B cell (primary cell): ENCODE results near the gene ZDHHC18. TPM values are rescaled to one million over a fixed set of nuclear protein-coding genes. Genes with fewer than 3 reads are reported as not detected.
A peak's percentile ranks its signal among the peaks of the same experiment; 100 is the strongest.
"Not testable (repeated sequence)": the region's sequence is repeated elsewhere in the genome, so short reads cannot be mapped to it uniquely, and the experiment has no call there.

Experiments
- ATAC-seq: fragments of 200-7000 bp; cut with Tn5 transposase; one replicate; pipeline ENCODE4 v1.10.0; 2021; ENCODE audit warnings: low read depth, mild to moderate bottlenecking, moderate number of reproducible peaks, moderate library complexity
- CTCF ChIA-PET: fragments of 350-600 bp; sonication (Branson Sonifier 250); formaldehyde crosslinking; loops from one replicate; lab custom pipeline; 2021; ENCODE audit warnings: antibody characterized with exemption, inconsistent platforms; lab: Charles Lee
- POLR2A ChIA-PET: fragments of 350-600 bp; sonication (Branson Sonifier 250); formaldehyde crosslinking; loops from one replicate; lab custom pipeline; 2021; ENCODE audit warnings: antibody characterized with exemption; lab: Charles Lee
- DNase-seq: peaks from one replicate; pipeline ENCODE4 v3.0.0; 2013
- H2AFZ ChIP-seq: 2 replicates; pipeline ENCODE4 v1.6.1; 2012; ENCODE audit warnings: mild to moderate bottlenecking, low read depth, low read length; ENCODE audit not compliant: insufficient read depth, poor library complexity, severe bottlenecking
- H3K27ac ChIP-seq, 2 donors: 1 replicate in 1 of 2; 2 replicates in 1 of 2; pipeline ENCODE4 v1.5.1; 2012 to 2013; ENCODE audit warnings: low read length in 2 of 2, mild to moderate bottlenecking in 2 of 2, moderate library complexity in 1 of 2
- H3K27me3 ChIP-seq, 4 experiments: fragments of 200-600 bp in 1 of 4; sonication (generic) in 1 of 4; replicated peaks in 1 of 4; 1 replicate in 2 of 4; 2 replicates in 2 of 4; pipeline versions ENCODE4 v1.6.1 to v1.7.0; 2013 to 2016; ENCODE audit warnings: low read length in 3 of 4, mild to moderate bottlenecking in 2 of 4, mixed read lengths in 1 of 4, moderate library complexity in 1 of 4; ENCODE audit not compliant: insufficient read depth in 4 of 4, control insufficient read depth in 3 of 4; ENCODE audit errors: control extremely low read depth in 1 of 4
- H3K36me3 ChIP-seq, 2 experiments: replicated peaks in 1 of 2; 1 replicate in 1 of 2; 2 replicates in 1 of 2; pipeline versions ENCODE4 v1.6.1 to v1.7.1; 2013; ENCODE audit warnings: low read length in 1 of 2; ENCODE audit not compliant: insufficient read depth in 2 of 2, control insufficient read depth in 1 of 2; ENCODE audit errors: control extremely low read depth in 1 of 2, extremely low read depth in 1 of 2
- H3K4me1 ChIP-seq, 2 donors: fragments of 200-600 bp in 1 of 2; sonication (generic) in 1 of 2; 1 replicate in 1 of 2; 2 replicates in 1 of 2; pipeline versions ENCODE4 v1.5.1 to v1.6.1; 2013 to 2017; ENCODE audit warnings: low read length in 2 of 2; ENCODE audit not compliant: control insufficient read depth in 2 of 2, insufficient read depth in 2 of 2
- H3K4me2 ChIP-seq: replicated peaks from 2 replicates; pipeline ENCODE3; 2012; ENCODE audit warnings: mild to moderate bottlenecking, low read depth, low read length; ENCODE audit not compliant: poor library complexity, severe bottlenecking
- H3K4me3 ChIP-seq, 5 experiments: fragments of 200-600 bp in 1 of 5; sonication (generic) in 1 of 5; 1 replicate in 3 of 5; 2 replicates in 2 of 5; pipeline versions ENCODE4 v1.5.1 to v1.7.0; 2011 to 2016; ENCODE audit warnings: low read length in 4 of 5, mild to moderate bottlenecking in 4 of 5, low read depth in 2 of 5, control low read depth in 1 of 5, moderate library complexity in 1 of 5; ENCODE audit not compliant: insufficient read depth in 1 of 5; ENCODE audit errors: control extremely low read depth in 1 of 5, extremely low read depth in 1 of 5
- H3K79me2 ChIP-seq: fragments of 200-600 bp; sonication (generic); one replicate; pipeline ENCODE4 v1.6.0; 2016; ENCODE audit warnings: low read length; ENCODE audit not compliant: control insufficient read depth, insufficient read depth
- H3K9ac ChIP-seq: fragments of 200-600 bp; sonication (generic); 2 replicates; pipeline ENCODE4 v1.6.1; 2017; ENCODE audit warnings: mild to moderate bottlenecking, low read length, moderate library complexity
- H3K9me3 ChIP-seq, 3 donors: one replicate each; pipeline versions ENCODE4 v1.6.1 to v1.7.1; 2013; ENCODE audit warnings: low read length in 2 of 3; ENCODE audit not compliant: control insufficient read depth in 2 of 3, insufficient read depth in 1 of 3; ENCODE audit errors: control extremely low read depth in 1 of 3
- H4K20me1 ChIP-seq: 2 replicates; pipeline ENCODE4 v1.6.0; 2012; ENCODE audit warnings: mild to moderate bottlenecking, low read length; ENCODE audit not compliant: insufficient read depth, control insufficient read depth, poor library complexity, severe bottlenecking
- H3K27ac Mint-ChIP-seq: one replicate; pipeline ENCODE4 v1.8.0; 2021; ENCODE audit warnings: mixed read lengths
- H3K27me3 Mint-ChIP-seq: one replicate; pipeline ENCODE4 v1.8.0; 2021; ENCODE audit warnings: mixed read lengths
- H3K4me1 Mint-ChIP-seq: one replicate; pipeline ENCODE4 v1.8.0; 2021; ENCODE audit warnings: mixed read lengths
- H3K4me3 Mint-ChIP-seq: one replicate; pipeline ENCODE4 v1.8.0; 2021; ENCODE audit warnings: mixed read lengths
- H3K9me3 Mint-ChIP-seq: one replicate; pipeline ENCODE4 v1.8.0; 2022; ENCODE audit warnings: mixed read lengths; ENCODE audit not compliant: insufficient read depth
- EZH2 ChIP-seq: IDR thresholded peaks from 2 replicates; pipeline ENCODE4 v1.6.1; 2012; ENCODE audit warnings: borderline replicate concordance, low read depth, mild to moderate bottlenecking, moderate library complexity, low read length; ENCODE audit not compliant: insufficient read depth, poor library complexity, severe bottlenecking
- WGBS: methylation state at CpG from one replicate; pipeline ENCODE4 v1.1.5; 2013; ENCODE audit warnings: missing lambda C conversion rate; ENCODE audit not compliant: insufficient coverage; 5-methylcytosine and 5-hydroxymethylcytosine counted together
- intact Hi-C: fragments of 100-400 bp; cut with micrococcal nuclease; formaldehyde crosslinking; loops from one replicate; pipeline ENCODE4 v1.10.0; 2022
- polyA plus RNA-seq: library from polyadenylated mRNA; depleted of rRNA; stranded (reverse); fragments of >200 nt; gene quantifications from 2 replicates; pipeline ENCODE4 v1.2.3, GENCODE V29; 2012
- total RNA-seq, 2 donors: library from RNA; stranded (reverse); fragments of 120-200 nt in 1 of 2; gene quantifications; 1 replicate in 1 of 2; 2 replicates in 1 of 2; pipeline versions ENCODE4 v1.2.3 to v1.2.4, GENCODE V29; 2013 to 2022
- TF ChIP-seq, protein P1 (sequence below): fragments of 200-600 bp; IDR thresholded peaks from one replicate; pipeline ENCODE4 v1.8.0; 2022; ENCODE audit warnings: antibody characterized with exemption, mild to moderate bottlenecking

The ZDHHC18 gene
- total and polyA plus RNA-seq, 2 donors (not counting 1 experiment from before 2014, with no cell fraction given) = 25.8 to 30.8 TPM

DNA sequence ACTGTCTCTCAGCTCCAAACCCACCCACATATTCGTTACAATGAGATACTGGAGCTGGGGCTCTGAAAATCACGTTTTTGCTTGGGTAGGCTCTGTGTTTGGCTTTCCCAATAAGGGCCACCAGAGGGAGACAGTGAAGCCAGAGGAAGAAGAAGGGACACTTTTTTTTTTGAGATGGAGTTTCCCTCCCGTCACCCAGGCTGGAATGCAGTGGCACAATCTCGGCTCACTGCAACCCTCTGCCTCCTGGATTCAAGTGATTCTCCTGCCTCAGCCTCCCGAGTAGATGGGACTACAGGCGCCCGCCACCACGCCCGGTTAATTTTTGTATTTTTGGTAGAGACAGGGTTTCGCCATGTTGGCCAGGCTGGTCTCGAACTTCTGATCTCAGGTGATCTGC lies 16.4 kb upstream of the ZDHHC18 start:
- H3K4me3 Mint-ChIP-seq, H3K27ac ChIP-seq, H3K27me3 ChIP-seq, H3K9me3 ChIP-seq, H3K4me3 ChIP-seq, H3K36me3 ChIP-seq, H3K4me1 Mint-ChIP-seq, H3K27me3 Mint-ChIP-seq, H3K27ac Mint-ChIP-seq, H4K20me1 ChIP-seq, H3K9ac ChIP-seq, H3K9me3 Mint-ChIP-seq, H3K4me1 ChIP-seq, H3K79me2 ChIP-seq, H2AFZ ChIP-seq: not testable (repeated sequence)
- POLR2A ChIA-PET = interaction anchor here (1.8 kb wide), 1 partner anchor 24 kb away, joined by 9 read pairs; no protein-coding TSS in a partner anchor
- peak overlapping the region; percentile 12 for H3K4me2 ChIP-seq
- CTCF ChIA-PET = interaction anchor here (0.6 to 6.3 kb wide), 26 partner anchors 10 to 1041 kb away, joined by 3 to 106 read pairs (median 8); partner anchors contain the start of genes GPATCH3, PIGV and ZDHHC18
- DNase-seq = peak; percentile 87
- TF ChIP-seq, protein P1, sequence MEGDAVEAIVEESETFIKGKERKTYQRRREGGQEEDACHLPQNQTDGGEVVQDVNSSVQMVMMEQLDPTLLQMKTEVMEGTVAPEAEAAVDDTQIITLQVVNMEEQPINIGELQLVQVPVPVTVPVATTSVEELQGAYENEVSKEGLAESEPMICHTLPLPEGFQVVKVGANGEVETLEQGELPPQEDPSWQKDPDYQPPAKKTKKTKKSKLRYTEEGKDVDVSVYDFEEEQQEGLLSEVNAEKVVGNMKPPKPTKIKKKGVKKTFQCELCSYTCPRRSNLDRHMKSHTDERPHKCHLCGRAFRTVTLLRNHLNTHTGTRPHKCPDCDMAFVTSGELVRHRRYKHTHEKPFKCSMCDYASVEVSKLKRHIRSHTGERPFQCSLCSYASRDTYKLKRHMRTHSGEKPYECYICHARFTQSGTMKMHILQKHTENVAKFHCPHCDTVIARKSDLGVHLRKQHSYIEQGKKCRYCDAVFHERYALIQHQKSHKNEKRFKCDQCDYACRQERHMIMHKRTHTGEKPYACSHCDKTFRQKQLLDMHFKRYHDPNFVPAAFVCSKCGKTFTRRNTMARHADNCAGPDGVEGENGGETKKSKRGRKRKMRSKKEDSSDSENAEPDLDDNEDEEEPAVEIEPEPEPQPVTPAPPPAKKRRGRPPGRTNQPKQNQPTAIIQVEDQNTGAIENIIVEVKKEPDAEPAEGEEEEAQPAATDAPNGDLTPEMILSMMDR = peak; percentile 79
- intact Hi-C loops = loop anchor here (1.0 to 2.0 kb wide), 4 partner anchors 10 to 68 kb away; no protein-coding TSS in a partner anchor
- peak; percentile 82 for ATAC-seq
- 55% methylated on average over 7 of the region's 11 CpGs for WGBS

DNA sequence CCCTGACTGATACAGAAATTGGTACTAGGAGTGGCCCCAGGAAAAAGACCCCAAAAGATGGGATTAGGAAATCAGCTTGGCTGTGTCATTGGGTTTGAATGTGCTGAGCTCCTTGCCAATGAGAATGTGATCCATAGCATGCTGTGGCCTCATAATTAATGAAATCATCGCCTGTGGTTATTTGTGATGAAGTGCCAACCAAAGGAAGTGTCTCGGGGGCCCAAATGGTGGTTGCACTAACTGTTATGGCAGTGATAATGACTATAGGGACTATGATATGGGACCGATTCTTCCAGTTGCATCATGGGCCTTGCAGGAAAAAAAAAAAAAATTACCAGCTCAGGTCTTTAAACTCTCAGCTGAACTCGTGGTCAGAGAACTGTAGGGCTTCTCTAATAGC lies 15.4 kb upstream of the ZDHHC18 start:
- POLR2A ChIA-PET = interaction anchor here (0.9 to 1.8 kb wide), 2 partner anchors 10 to 23 kb away, joined by 8 to 9 read pairs; no protein-coding TSS in a partner anchor
- H3K27me3 ChIP-seq = peaks cover 0 to 6% (median 0%) of the 10 kb centered on the region in 4 experiments
- peaks cover 7% of the 10 kb centered on the region for H3K79me2 ChIP-seq
- Mint-ChIP-seq H3K27me3 (no peaks in the 10 kb centered on the region), H3K9me3 (no peaks in the 10 kb centered on the region), H3K27ac (no peak overlapping the region), H3K4me3 (no peak overlapping the region), H3K4me1 (peaks cover 3% of the 10 kb centered on the region)
- no peaks in the 10 kb centered on the region for H3K9me3 ChIP-seq
- H3K4me1 ChIP-seq = no peaks in the 10 kb centered on the region
- H3K4me3 ChIP-seq = no peak overlapping the region
- TF ChIP-seq, protein P1 = no peak
- no peak for TF ChIP-seq EZH2
- DNase-seq = no peak
- ATAC-seq = no peak
- CTCF ChIA-PET = interaction anchor here (0.7 to 6.3 kb wide), 24 partner anchors 11 to 393 kb away, joined by 3 to 106 read pairs (median 8); partner anchors contain the start of genes PIGV and ZDHHC18
- 76% methylated on average over 4 of the region's 4 CpGs for WGBS
- H2AFZ ChIP-seq = no peak overlapping the region
- no peaks in the 10 kb centered on the region for H3K36me3 ChIP-seq
- H4K20me1 ChIP-seq = no peaks in the 10 kb centered on the region
- no peak overlapping the region for H3K9ac ChIP-seq
- no peak overlapping the region for H3K27ac ChIP-seq
- no peak overlapping the region for H3K4me2 ChIP-seq
- intact Hi-C loops = loop anchor here (2.0 kb wide), 1 partner anchor 22 kb away; no protein-coding TSS in a partner anchor
